ENCODE data around the gene MLKL.

Gene MLKL

DNA sequence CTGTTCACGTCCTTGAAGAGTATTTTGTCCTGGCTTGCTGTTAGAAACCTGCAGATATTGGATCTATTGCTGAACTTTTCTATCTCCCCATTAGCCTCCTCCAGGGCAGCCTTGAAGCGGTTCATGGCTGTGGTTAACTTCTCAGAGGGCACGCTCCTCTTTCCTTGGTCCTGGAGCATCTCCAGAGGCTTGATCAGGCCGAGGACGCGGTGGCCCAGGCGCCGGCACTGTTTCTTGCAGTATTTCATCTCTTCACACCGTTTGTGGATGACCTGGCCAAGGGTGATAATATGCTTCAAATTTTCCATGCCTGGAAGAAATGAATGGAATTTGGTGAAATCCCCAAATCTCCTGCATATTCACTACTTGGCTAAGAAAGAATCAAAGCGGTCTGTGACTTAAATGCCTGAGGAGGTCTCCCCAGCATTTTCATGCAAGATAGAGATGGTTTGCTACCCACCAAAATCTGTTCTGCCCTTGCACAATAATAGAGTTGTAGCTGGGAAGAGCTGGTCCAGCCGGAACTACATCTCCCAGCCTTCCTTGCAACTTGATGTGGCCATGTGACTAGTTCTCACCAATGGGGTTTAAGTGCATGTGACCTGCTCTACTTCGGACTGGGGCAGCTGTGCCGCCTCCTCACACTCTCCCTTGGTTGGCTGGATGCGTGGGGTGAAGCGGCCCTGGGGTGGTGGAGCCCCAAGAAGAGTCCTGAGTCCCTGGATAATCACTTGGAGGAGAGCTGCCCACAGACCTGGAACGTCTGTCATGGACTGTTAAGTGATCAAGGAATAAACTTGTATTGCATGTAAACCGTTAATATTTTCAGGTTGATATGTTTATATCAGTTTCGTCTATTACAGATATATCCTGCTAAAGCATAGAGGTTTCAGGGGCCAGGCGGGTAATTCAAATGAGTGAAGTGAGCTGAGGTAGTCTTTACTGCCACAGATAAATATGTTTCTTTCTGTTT, 4.9 kb downstream of the MLKL start:
- H3K9me3 ChIP-seq: no peaks in the 10 kb centered on the region
- TF ChIP-seq, protein P1, sequence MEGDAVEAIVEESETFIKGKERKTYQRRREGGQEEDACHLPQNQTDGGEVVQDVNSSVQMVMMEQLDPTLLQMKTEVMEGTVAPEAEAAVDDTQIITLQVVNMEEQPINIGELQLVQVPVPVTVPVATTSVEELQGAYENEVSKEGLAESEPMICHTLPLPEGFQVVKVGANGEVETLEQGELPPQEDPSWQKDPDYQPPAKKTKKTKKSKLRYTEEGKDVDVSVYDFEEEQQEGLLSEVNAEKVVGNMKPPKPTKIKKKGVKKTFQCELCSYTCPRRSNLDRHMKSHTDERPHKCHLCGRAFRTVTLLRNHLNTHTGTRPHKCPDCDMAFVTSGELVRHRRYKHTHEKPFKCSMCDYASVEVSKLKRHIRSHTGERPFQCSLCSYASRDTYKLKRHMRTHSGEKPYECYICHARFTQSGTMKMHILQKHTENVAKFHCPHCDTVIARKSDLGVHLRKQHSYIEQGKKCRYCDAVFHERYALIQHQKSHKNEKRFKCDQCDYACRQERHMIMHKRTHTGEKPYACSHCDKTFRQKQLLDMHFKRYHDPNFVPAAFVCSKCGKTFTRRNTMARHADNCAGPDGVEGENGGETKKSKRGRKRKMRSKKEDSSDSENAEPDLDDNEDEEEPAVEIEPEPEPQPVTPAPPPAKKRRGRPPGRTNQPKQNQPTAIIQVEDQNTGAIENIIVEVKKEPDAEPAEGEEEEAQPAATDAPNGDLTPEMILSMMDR (IDR thresholded peaks at IDR 0.05): no peak
- peaks cover 53% of the 10 kb centered on the region for H3K36me3 ChIP-seq
- H3K4me3 ChIP-seq (ENCODE audit: low read depth in 1 of 2, low read length in 1 of 2): peak overlapping the region; percentile 34 to 37
- H3K4me1 ChIP-seq (ENCODE audit: control insufficient read depth in 1 of 2, insufficient read depth in 1 of 2, low read depth in 1 of 2, low read length in 1 of 2): peaks cover 45 to 62% of the 10 kb centered on the region in 2 experiments
- H3K27ac ChIP-seq: peak overlapping the region; percentile 75
- no peaks in the 10 kb centered on the region for H3K27me3 ChIP-seq

DNA sequence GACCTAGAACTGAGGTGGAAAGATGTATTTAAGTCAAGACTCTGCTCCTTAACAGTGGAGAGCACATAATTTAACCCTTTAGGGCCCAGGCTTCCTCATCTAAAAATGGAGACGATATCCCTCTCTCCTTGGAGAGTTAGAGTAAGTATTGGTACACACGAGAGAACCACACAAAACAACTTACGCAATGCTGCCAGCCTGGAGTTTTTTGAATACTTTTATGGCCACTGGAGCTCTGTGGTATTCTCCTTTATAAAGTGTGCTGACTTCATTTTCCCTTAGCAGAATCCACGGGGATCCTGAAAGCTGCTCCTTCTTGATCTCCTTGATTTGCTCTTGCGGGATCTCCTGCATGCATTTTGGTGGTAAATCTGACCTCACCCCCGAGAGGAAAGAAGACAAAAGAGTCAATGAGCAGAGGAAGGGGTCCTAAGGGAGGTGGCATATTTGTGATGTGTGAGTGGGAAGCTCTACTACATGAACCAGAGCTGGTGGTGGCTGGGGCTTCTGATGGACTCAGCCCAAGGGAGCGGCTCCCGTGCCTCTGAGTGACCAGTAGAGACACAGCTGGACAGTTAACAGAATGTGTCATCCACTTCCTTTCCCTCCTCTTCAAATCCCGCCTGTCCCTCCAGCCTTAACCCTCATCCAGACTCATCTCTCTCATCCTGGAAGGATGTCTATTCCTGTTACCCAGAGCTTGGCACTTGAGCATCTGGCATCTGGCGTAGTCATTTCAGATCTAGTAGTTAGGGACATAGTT, 9.4 kb downstream of the MLKL start:
- H3K27ac ChIP-seq: no peak overlapping the region
- TF ChIP-seq, protein P1 (IDR thresholded peaks at IDR 0.05): no peak
- no peaks in the 10 kb centered on the region for H3K27me3 ChIP-seq
- peaks cover 14 to 26% of the 10 kb centered on the region in 2 experiments for H3K4me1 ChIP-seq (ENCODE audit: control insufficient read depth in 1 of 2, insufficient read depth in 1 of 2, low read depth in 1 of 2, low read length in 1 of 2)
- peaks cover 91% of the 10 kb centered on the region for H3K36me3 ChIP-seq
- H3K4me3 ChIP-seq (ENCODE audit: low read depth in 1 of 2, low read length in 1 of 2): no peak overlapping the region
- no peaks in the 10 kb centered on the region for H3K9me3 ChIP-seq

DNA sequence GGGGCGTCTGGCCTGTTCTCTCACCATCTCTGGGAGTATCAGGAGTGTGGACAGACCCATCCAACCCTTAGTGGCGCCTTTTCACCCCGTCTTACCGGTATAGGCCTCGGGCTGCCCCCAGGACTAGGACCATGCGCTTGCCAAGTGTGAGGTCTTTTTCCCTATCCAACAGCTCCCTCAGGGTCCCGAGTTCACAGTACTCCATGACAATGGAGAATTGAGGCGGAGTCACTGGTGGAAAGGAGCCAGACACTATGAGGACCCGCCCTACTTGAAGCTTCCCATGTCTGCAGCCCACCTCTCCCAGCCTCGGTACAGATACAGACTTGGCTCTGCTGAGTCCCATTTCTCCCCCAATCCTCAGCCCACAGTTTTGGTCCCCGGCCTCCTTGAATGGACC, 18.1 kb downstream of the MLKL start:
- Histone ChIP-seq H3K27ac (no peak overlapping the region), H3K36me3 (peaks cover 100% of the 10 kb centered on the region), H3K9me3 (no peaks in the 10 kb centered on the region), H3K27me3 (no peaks in the 10 kb centered on the region), H3K4me1 (ENCODE audit: control insufficient read depth in 1 of 2, insufficient read depth in 1 of 2, low read depth in 1 of 2, low read length in 1 of 2) (no peaks in the 10 kb centered on the region), H3K4me3 (ENCODE audit: low read depth in 1 of 2, low read length in 1 of 2) (no peak overlapping the region)
- TF ChIP-seq, protein P1 (IDR thresholded peaks at IDR 0.05): no peak

DNA sequence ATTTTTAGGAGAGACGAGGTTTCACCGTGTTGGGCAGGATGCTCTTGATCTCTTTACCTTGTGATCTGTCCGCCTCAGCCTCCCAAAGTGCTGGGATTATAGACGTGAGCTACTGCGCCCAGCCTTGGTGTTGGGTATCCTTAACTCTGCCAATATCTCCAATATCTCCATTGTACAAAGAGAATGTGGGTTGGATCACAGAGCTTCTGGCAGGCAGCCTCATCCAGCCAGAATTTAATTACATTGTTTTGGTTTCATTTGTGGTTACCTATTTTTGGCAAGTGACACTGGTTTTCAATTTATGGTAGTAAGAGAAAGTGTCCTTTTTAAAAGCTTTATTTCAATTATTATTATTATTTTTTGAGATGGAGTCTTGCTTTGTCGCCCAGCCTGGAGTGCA, 20.0 kb downstream of the MLKL start:
- TF ChIP-seq, protein P1 (IDR thresholded peaks at IDR 0.05): no peak
- H3K4me3 ChIP-seq (ENCODE audit: low read depth in 1 of 2, low read length in 1 of 2): no peak overlapping the region
- no peak overlapping the region for H3K27ac ChIP-seq
- H3K27me3 ChIP-seq: no peaks in the 10 kb centered on the region
- peaks cover 100% of the 10 kb centered on the region for H3K36me3 ChIP-seq
- H3K4me1 ChIP-seq (ENCODE audit: control insufficient read depth in 1 of 2, insufficient read depth in 1 of 2, low read depth in 1 of 2, low read length in 1 of 2): no peaks in the 10 kb centered on the region
- no peaks in the 10 kb centered on the region for H3K9me3 ChIP-seq

DNA sequence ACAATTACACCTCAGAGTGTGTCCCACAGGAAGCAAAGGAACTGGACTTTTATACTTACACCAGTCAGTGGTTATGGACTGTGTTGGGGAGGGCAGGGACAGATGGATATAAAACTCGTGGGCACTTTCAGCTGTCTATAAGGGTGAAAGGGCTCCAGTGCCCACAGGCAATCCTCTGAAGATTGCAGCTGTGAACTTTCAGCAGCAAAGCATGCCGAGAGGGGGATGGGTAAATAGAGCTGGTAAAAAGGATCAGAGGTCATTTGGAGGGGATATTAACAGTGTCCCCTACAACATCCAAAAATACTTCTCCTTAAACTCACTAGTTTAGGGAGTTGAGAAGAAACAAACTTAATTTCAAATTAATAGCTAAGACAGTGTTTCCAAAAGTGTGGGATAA, 20.7 kb downstream of the MLKL start:
- peaks cover 100% of the 10 kb centered on the region for H3K36me3 ChIP-seq
- H3K27ac ChIP-seq: no peak overlapping the region
- TF ChIP-seq, protein P1 (IDR thresholded peaks at IDR 0.05): no peak
- no peak overlapping the region for H3K4me3 ChIP-seq (ENCODE audit: low read depth in 1 of 2, low read length in 1 of 2)
- H3K9me3 ChIP-seq: no peaks in the 10 kb centered on the region
- no peaks in the 10 kb centered on the region for H3K27me3 ChIP-seq
- no peaks in the 10 kb centered on the region for H3K4me1 ChIP-seq (ENCODE audit: control insufficient read depth in 1 of 2, insufficient read depth in 1 of 2, low read depth in 1 of 2, low read length in 1 of 2)
